ENCODE results near the gene BPIFB2. TPM values are rescaled to one million over a fixed set of nuclear protein-coding genes. Genes with fewer than 3 reads are reported as not detected.
"Not testable (repeated sequence)": the region's sequence is repeated elsewhere in the genome, so short reads cannot be mapped to it uniquely, and the experiment has no call there.

BPIFB2 gene
- total RNA-seq, 1 donor from 2014 or later, result not detected

DNA sequence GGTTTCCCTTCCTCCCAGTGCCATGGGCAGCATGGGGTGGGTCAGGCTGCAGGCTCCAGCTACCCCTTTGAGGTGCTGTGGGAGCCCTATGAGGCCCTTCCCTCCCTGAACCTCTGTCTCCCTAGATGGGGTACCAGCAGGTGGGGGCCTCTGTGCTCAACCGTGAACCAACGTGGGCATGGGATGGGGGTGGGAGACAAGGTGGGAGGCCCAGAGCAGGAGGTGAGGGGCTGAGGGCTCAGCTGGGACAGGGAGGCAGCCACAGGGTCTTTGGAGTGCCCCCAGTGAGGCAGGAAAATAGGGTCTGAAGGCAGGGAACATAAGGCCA lies 36.6 kb upstream of the BPIFB2 start:
- peaks cover 37% of the 10 kb centered on the region for H3K4me1 Mint-ChIP-seq (ENCODE audit: unreplicated experiment)
- peaks cover 2% of the 10 kb centered on the region for H3K27me3 Mint-ChIP-seq (ENCODE audit: unreplicated experiment)
- no peaks in the 10 kb centered on the region for H3K36me3 Mint-ChIP-seq (ENCODE audit: low read depth, unreplicated experiment)
- no peak overlapping the region for H3K4me3 Mint-ChIP-seq (ENCODE audit: unreplicated experiment)
- DNase-seq (ENCODE audit: low spot score), result no peak
- no peak for TF ChIP-seq CTCF (IDR thresholded peaks at IDR 0.05; ENCODE audit: unreplicated experiment)
- H3K27ac Mint-ChIP-seq (ENCODE audit: unreplicated experiment), result no peak overlapping the region
- no peaks in the 10 kb centered on the region for H3K9me3 Mint-ChIP-seq (ENCODE audit: unreplicated experiment)

- no peak for TF ChIP-seq CTCF (IDR thresholded peaks at IDR 0.05; ENCODE audit: unreplicated experiment)
- no peak overlapping the region for H3K4me3 Mint-ChIP-seq (ENCODE audit: unreplicated experiment)
- H3K9me3 Mint-ChIP-seq (ENCODE audit: unreplicated experiment), result no peaks in the 10 kb centered on the region
- no peak for DNase-seq (ENCODE audit: low spot score)
- no peak overlapping the region for H3K27ac Mint-ChIP-seq (ENCODE audit: unreplicated experiment)
- H3K27me3 Mint-ChIP-seq (ENCODE audit: unreplicated experiment), result peaks cover 2% of the 10 kb centered on the region
- peaks cover 4% of the 10 kb centered on the region for H3K36me3 Mint-ChIP-seq (ENCODE audit: low read depth, unreplicated experiment)
- peaks cover 38% of the 10 kb centered on the region for H3K4me1 Mint-ChIP-seq (ENCODE audit: unreplicated experiment)
These were observed 35.8 kb upstream of the BPIFB2 start for GRCh38 chr20:32971703-32972161.

GRCh38 chr20:32972181-32973076 lies 35.1 kb upstream of the BPIFB2 start:
- no peak overlapping the region for H3K27ac Mint-ChIP-seq (ENCODE audit: unreplicated experiment)
- peaks cover 6% of the 10 kb centered on the region for H3K36me3 Mint-ChIP-seq (ENCODE audit: low read depth, unreplicated experiment)
- TF ChIP-seq CTCF (IDR thresholded peaks at IDR 0.05; ENCODE audit: unreplicated experiment), result no peak
- H3K4me3 Mint-ChIP-seq (ENCODE audit: unreplicated experiment), result no peak overlapping the region
- H3K27me3 Mint-ChIP-seq (ENCODE audit: unreplicated experiment), result peaks cover 2% of the 10 kb centered on the region
- no peaks in the 10 kb centered on the region for H3K9me3 Mint-ChIP-seq (ENCODE audit: unreplicated experiment)
- peak; percentile 41 for DNase-seq (ENCODE audit: low spot score)
- H3K4me1 Mint-ChIP-seq (ENCODE audit: unreplicated experiment), result peaks cover 34% of the 10 kb centered on the region

- DNase-seq (ENCODE audit: low spot score), result no peak
- Mint-ChIP-seq H3K27me3 (ENCODE audit: unreplicated experiment) (peaks cover 2% of the 10 kb centered on the region), H3K4me3 (ENCODE audit: unreplicated experiment) (peak overlapping the region; percentile 42), H3K9me3 (ENCODE audit: unreplicated experiment) (no peaks in the 10 kb centered on the region), H3K36me3 (ENCODE audit: low read depth, unreplicated experiment) (peaks cover 6% of the 10 kb centered on the region), H3K27ac (ENCODE audit: unreplicated experiment) (no peak overlapping the region), H3K4me1 (ENCODE audit: unreplicated experiment) (peaks cover 31% of the 10 kb centered on the region)
- no peak for TF ChIP-seq CTCF (IDR thresholded peaks at IDR 0.05; ENCODE audit: unreplicated experiment)
These were observed 34.3 kb upstream of the BPIFB2 start for GRCh38 chr20:32973077-32973717.

DNA sequence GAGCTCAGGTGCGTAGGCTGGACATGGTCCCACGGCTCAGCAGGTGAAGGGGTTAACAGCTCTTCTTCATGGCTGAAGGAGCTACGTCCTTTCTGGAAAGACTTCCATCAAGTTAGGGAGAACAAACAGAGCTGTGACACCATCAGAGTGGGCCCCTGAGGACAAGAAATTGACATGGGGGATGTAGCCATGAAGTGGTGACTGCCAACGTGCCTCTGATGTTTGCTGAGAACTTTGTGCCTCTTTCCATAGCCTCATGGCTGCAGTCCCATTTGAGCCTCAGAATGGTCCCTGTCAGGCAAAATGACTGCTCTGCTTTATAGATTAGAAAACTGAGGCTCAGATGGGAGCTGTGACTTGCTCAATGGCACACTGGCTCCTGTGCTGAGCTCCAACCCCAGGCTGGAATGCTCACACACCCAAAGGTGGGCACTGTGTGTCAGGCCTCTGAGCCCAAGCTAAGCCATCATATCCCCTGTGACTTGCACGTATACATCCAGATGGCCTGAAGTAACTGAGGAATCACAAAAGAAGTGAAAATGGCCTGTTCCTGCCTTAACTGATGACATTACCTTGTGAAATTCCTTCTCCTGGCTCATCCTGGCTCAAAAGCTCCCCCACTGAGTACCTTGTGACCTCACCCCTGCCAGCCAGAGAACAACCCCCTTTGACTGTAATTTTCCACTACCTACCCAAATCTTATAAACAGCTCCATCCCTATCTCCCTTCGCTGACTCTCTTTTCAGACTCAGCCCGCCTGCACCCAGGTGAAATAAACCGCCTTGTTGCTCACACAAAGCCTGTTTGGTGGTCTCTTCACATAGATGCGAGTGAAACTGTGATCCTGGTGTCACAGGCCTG lies 33.1 kb upstream of the BPIFB2 start:
- H3K27me3 Mint-ChIP-seq (ENCODE audit: unreplicated experiment); DNase-seq (ENCODE audit: low spot score); H3K36me3 Mint-ChIP-seq (ENCODE audit: low read depth, unreplicated experiment); H3K9me3 Mint-ChIP-seq (ENCODE audit: unreplicated experiment); H3K4me3 Mint-ChIP-seq (ENCODE audit: unreplicated experiment): not testable (repeated sequence)
- peaks cover 24% of the 10 kb centered on the region for H3K4me1 Mint-ChIP-seq (ENCODE audit: unreplicated experiment)
- H3K27ac Mint-ChIP-seq (ENCODE audit: unreplicated experiment), result peak overlapping the region; percentile 62

GRCh38 chr20:32975121-32975520 lies 32.4 kb upstream of the BPIFB2 start:
- H3K27ac Mint-ChIP-seq (ENCODE audit: unreplicated experiment), result peak overlapping the region; percentile 62
- H3K27me3 Mint-ChIP-seq (ENCODE audit: unreplicated experiment); DNase-seq (ENCODE audit: low spot score); H3K9me3 Mint-ChIP-seq (ENCODE audit: unreplicated experiment); H3K4me3 Mint-ChIP-seq (ENCODE audit: unreplicated experiment); H3K36me3 Mint-ChIP-seq (ENCODE audit: low read depth, unreplicated experiment): not testable (repeated sequence)
- H3K4me1 Mint-ChIP-seq (ENCODE audit: unreplicated experiment), result peaks cover 17% of the 10 kb centered on the region

Measured in endothelial cell (in vitro differentiated cells).